Lung (tissue), 12 donors: ENCODE results near the gene TLDC2. TPM values are rescaled to one million over a fixed set of nuclear protein-coding genes. Genes with fewer than 3 reads are reported as not detected.
"Not testable (repeated sequence)": the region's sequence is repeated elsewhere in the genome, so short reads cannot be mapped to it uniquely, and the experiment has no call there.

Source experiments
- ATAC-seq: fragments of 200-7000 bp; cut with Tn5 transposase; one replicate; pipeline ENCODE4 v1.9.1; 2020; ENCODE audit warnings: moderate number of reproducible peaks; ENCODE audit not compliant: insufficient read depth, low FRiP score
- DNase-seq, 3 donors: peaks; one replicate each; pipeline ENCODE4 v3.0.0-alpha.2; 2013 to 2017
- H3K27ac ChIP-seq, 2 donors: one replicate each; pipeline ENCODE4 v1.5.1; 2013; ENCODE audit warnings: mild to moderate bottlenecking in 2 of 2, moderate library complexity in 2 of 2, control low read depth in 1 of 2, inconsistent platforms in 1 of 2, low read depth in 1 of 2, low read length in 1 of 2
- H3K27me3 ChIP-seq, 3 donors: one replicate each; pipeline ENCODE4 v1.5.1; 2013; ENCODE audit warnings: low read length in 2 of 3; ENCODE audit not compliant: control insufficient read depth in 3 of 3, insufficient read depth in 3 of 3
- H3K36me3 ChIP-seq, 4 donors: one replicate each; pipeline ENCODE4 v1.5.1; 2013; ENCODE audit warnings: low read length in 4 of 4, mild to moderate bottlenecking in 1 of 4, moderate library complexity in 1 of 4; ENCODE audit not compliant: control insufficient read depth in 4 of 4, insufficient read depth in 4 of 4
- H3K4me1 ChIP-seq, 5 donors: one replicate each; pipeline ENCODE4 v1.5.1; 2013; ENCODE audit warnings: low read length in 5 of 5, mild to moderate bottlenecking in 2 of 5, moderate library complexity in 1 of 5; ENCODE audit not compliant: control insufficient read depth in 5 of 5, insufficient read depth in 5 of 5
- H3K4me3 ChIP-seq: one replicate; pipeline ENCODE4 v1.5.1; 2013; ENCODE audit warnings: mild to moderate bottlenecking, control low read depth, moderate library complexity
- H3K9ac ChIP-seq, 2 donors: one replicate each; pipeline ENCODE4 v1.5.1; 2013; ENCODE audit warnings: low read length in 2 of 2, control low read depth in 1 of 2; ENCODE audit not compliant: insufficient read depth in 1 of 2
- H3K9me3 ChIP-seq, 4 donors: one replicate each; pipeline ENCODE4 v1.5.1; 2013; ENCODE audit warnings: low read length in 3 of 4, mild to moderate bottlenecking in 1 of 4, moderate library complexity in 1 of 4; ENCODE audit not compliant: control insufficient read depth in 4 of 4, insufficient read depth in 3 of 4
- CTCF ChIP-seq: IDR thresholded peaks from 2 replicates; pipeline ENCODE4 v1.5.1; 2012; ENCODE audit warnings: mild to moderate bottlenecking; ENCODE audit errors: control extremely low read depth, extremely low read depth
- WGBS, 2 donors: extraction: QIAGEN DNeasy Blood & Tissue Kit; methylation state at CpG; one replicate each; pipeline ENCODE4 v1.1.7; 2013; 5-methylcytosine and 5-hydroxymethylcytosine counted together
- polyA plus RNA-seq, 2 donors: library from polyadenylated mRNA; stranded (reverse); fragments of 200-250 nt; gene quantifications; one replicate each; pipeline ENCODE4 v1.2.1, GENCODE V29; 2013
- total RNA-seq, 2 donors: library from RNA; depleted of rRNA in 1 of 2; stranded (reverse); fragments of >200 nt in 1 of 2; gene quantifications; one replicate each; pipeline ENCODE4 v1.2.1, GENCODE V29; 2014 to 2021
- donor health status: control.
- donor health status: control.
- donor health status: Bipolar disorder and iron deficiency.
- donor health status: healthy.
- donor health status: DM: yes; HTN: yes; CAD: no.

TLDC2 gene
- total and polyA plus RNA-seq, 4 donors = 0.07 to 0.67 (median 0.17) TPM

GRCh38 chr20:36936341-36936740 lies 60.4 kb downstream of the TLDC2 start:
- H3K27me3 ChIP-seq = no peaks in the 10 kb centered on the region
- H3K9ac ChIP-seq = no peak overlapping the region
- no peak overlapping the region for H3K27ac ChIP-seq
- TF ChIP-seq CTCF = no peak
- H3K36me3 ChIP-seq = peaks cover 0 to 23% (median 4%) of the 10 kb centered on the region in 4 donors
- 97 to 99% methylated on average over 8 of the region's 8 CpGs for WGBS, 2 donors
- H3K4me3 ChIP-seq = no peak overlapping the region
- H3K9me3 ChIP-seq = no peaks in the 10 kb centered on the region
- no peak for ATAC-seq
- H3K4me1 ChIP-seq = peaks cover 0 to 4% (median 3%) of the 10 kb centered on the region in 5 donors
- no peak for DNase-seq

GRCh38 chr20:36936761-36937401 lies 60.9 kb downstream of the TLDC2 start:
- H3K9me3 ChIP-seq, H3K9ac ChIP-seq, H3K27me3 ChIP-seq, H3K4me1 ChIP-seq, H3K27ac ChIP-seq, ATAC-seq, H3K4me3 ChIP-seq, DNase-seq: not testable (repeated sequence)
- 84 to 87% methylated on average over 9 of the region's 9 CpGs for WGBS, 2 donors
- H3K36me3 ChIP-seq = peaks cover 0 to 21% (median 4%) of the 10 kb centered on the region in 4 donors

- Histone ChIP-seq H3K9me3 (no peaks in the 10 kb centered on the region), H3K27me3 (no peaks in the 10 kb centered on the region), H3K4me3 (no peak overlapping the region), H3K27ac (no peak overlapping the region), H3K36me3 (peaks cover 0 to 21% (median 4%) of the 10 kb centered on the region in 4 donors), H3K4me1 (peaks cover 0 to 9% (median 4%) of the 10 kb centered on the region in 5 donors), H3K9ac (no peak overlapping the region)
- no peak for DNase-seq
- no peak for ATAC-seq
- TF ChIP-seq CTCF = no peak
Observed at GRCh38 chr20:36937402-36937770, 61.4 kb downstream of the TLDC2 start.

- no peak for TF ChIP-seq CTCF
- H3K4me1 ChIP-seq = peaks cover 0 to 23% (median 0%) of the 10 kb centered on the region in 5 donors
- H3K27me3 ChIP-seq = no peaks in the 10 kb centered on the region
- no peak overlapping the region for H3K9ac ChIP-seq
- ATAC-seq (no peak), DNase-seq (no peak)
- H3K27ac ChIP-seq = peak overlapping the region in 1 of 2 donors; percentile 33
- 70 to 71% methylated on average over 1 of the region's 1 CpG for WGBS, 2 donors
- peaks cover 0 to 14% (median 4%) of the 10 kb centered on the region in 4 donors for H3K36me3 ChIP-seq
- no peak overlapping the region for H3K4me3 ChIP-seq
- no peaks in the 10 kb centered on the region for H3K9me3 ChIP-seq
Observed at GRCh38 chr20:36941401-36941835, 65.5 kb downstream of the TLDC2 start.

Other genes starting within 250 kb of the TLDC2 start
- gene SLA2, start 229.9 kb upstream of the TLDC2 start, total RNA-seq = 1 to 10 TPM; 1.6 to 1.8 TPM
- gene SLA2, start 229.9 kb upstream of the TLDC2 start, polyA plus RNA-seq = 1 to 10 TPM in 1 of 2 donors, under 1 TPM in 1; 0.87 to 1.6 TPM
- 10 to 100 TPM; 20.4 to 20.8 TPM for gene NDRG3, start 130.0 kb upstream of the TLDC2 start, total RNA-seq
- gene NDRG3, start 130.0 kb upstream of the TLDC2 start, polyA plus RNA-seq = 10 to 100 TPM; 12.2 to 15.0 TPM
- gene DSN1, start 102.4 kb upstream of the TLDC2 start, total RNA-seq = 10 to 100 TPM; 10.5 to 11.0 TPM
- 1 to 10 TPM; 5.8 to 8.9 TPM for gene DSN1, start 102.4 kb upstream of the TLDC2 start, polyA plus RNA-seq
- gene SAMHD1, start 75.6 kb downstream of the TLDC2 start, total RNA-seq = 100 to 1,000 TPM in 1 of 2 donors, 10 to 100 TPM in 1; 94.3 to 184 TPM
- 10 to 100 TPM; 59.7 to 87.6 TPM for gene SAMHD1, start 75.6 kb downstream of the TLDC2 start, polyA plus RNA-seq
- 1 to 10 TPM; 9.0 to 9.5 TPM for gene RBL1, start 219.9 kb downstream of the TLDC2 start, total RNA-seq
- 1 to 10 TPM; 1.4 to 1.7 TPM for gene RBL1, start 219.9 kb downstream of the TLDC2 start, polyA plus RNA-seq